Motor neuron (in vitro differentiated cells): Measurements from ENCODE around the gene PLEKHA6. TPM values are rescaled to one million over a fixed set of nuclear protein-coding genes. Genes with fewer than 3 reads are reported as not detected.
A peak's percentile ranks its signal among the peaks of the same experiment; 100 is the strongest.

Experiments used
- ATAC-seq, 8 experiments: fragments of 200-7000 bp; cut with Tn5 transposase; replicated peaks in 6 of 8; 2 replicates each; pipeline ENCODE4 v1.8.0; 2021; ENCODE audit warnings: mild to moderate bottlenecking in 8 of 8, moderate library complexity in 8 of 8
- H3K27ac ChIP-seq, 2 donors: fragments of 250-450 bp; sonication (Bioruptor Pico); 2 replicates each; pipeline ENCODE4 v1.9.0; 2021; ENCODE audit warnings: antibody characterized with exemption in 2 of 2, mild to moderate bottlenecking in 2 of 2, moderate library complexity in 1 of 2
- H3K4me1 ChIP-seq, 2 donors: fragments of 250-450 bp; sonication (Bioruptor Pico); replicated peaks in 1 of 2; 2 replicates each; pipeline ENCODE4 v1.6.1; 2021; ENCODE audit warnings: antibody characterized with exemption in 2 of 2, mild to moderate bottlenecking in 2 of 2, moderate library complexity in 1 of 2
- H3K4me3 ChIP-seq, 5 donors: fragments of 250-450 bp; sonication (Bioruptor Pico); 2 replicates each; pipeline ENCODE4 v1.9.0; 2021; ENCODE audit warnings: antibody characterized with exemption in 5 of 5, mild to moderate bottlenecking in 5 of 5, moderate library complexity in 4 of 5
- WGBS, 10 experiments: fragments of 450-650 bp; shearing (Covaris generic); methylation state at CpG; one replicate each; pipeline ENCODE4 v1.0.0; 2022; 5-methylcytosine and 5-hydroxymethylcytosine counted together
- in situ Hi-C, 9 experiments: fragments of 400-800 bp; cut with MboI; loops; one replicate each; pipeline ENCODE4 v1.15.0; 2021; ENCODE audit warnings: low sequenced_read_pairs in 9 of 9, low pct_unique_long_range_greater_than_20kb in 2 of 9; ENCODE audit not compliant: unreplicated experiment in 9 of 9
- total RNA-seq, 8 experiments: library from RNA; unstranded; fragments of 300-600 nt; gene quantifications; 2 replicates each; pipeline versions ENCODE4 v1.2.3 to v1.2.4, GENCODE V29; 2022

Gene PLEKHA6
- total RNA-seq, 8 experiments from 2014 or later, result 11.7 to 42.0 (median 24.0) TPM

- Histone ChIP-seq H3K4me3 (peak overlapping the region in 3 of 5 donors; percentile 24 to 34 (median 32)), H3K4me1 (peaks cover 4 to 7% of the 10 kb centered on the region in 2 donors), H3K27ac (no peak overlapping the region)
- no peak for ATAC-seq
- in situ Hi-C loops, result loop anchor here in 6 of 9 experiments (10.0 to 25.0 kb wide), 3 partner anchors 165 to 515 kb away; partner anchors contain the start of genes SNRPE (in 5 of the 6), REN (in 2 of the 6) and GOLT1A (in 1 of the 6)
- 13 to 100% (median 82%) methylated on average over 1 to 20 of the region's 28 CpGs; no CpG with 5 or more reads in 2 of the 10 experiments for WGBS, 10 experiments
These were observed 17.4 kb upstream of the PLEKHA6 start for GRCh38 chr1:204376919-204377799.

- Histone ChIP-seq H3K4me3 (no peak overlapping the region), H3K27ac (no peak overlapping the region), H3K4me1 (peaks cover 4 to 7% of the 10 kb centered on the region in 2 donors)
- WGBS, 10 experiments, result 56 to 100% (median 82%) methylated on average over 1 to 6 of the region's 6 CpGs; no CpG with 5 or more reads in 2 of the 10 experiments
- no peak for ATAC-seq
- in situ Hi-C loops, result loop anchor here in 6 of 9 experiments (10.0 to 25.0 kb wide), 3 partner anchors 164 to 514 kb away; partner anchors contain the start of genes SNRPE (in 5 of the 6), REN (in 2 of the 6) and GOLT1A (in 1 of the 6)
These were observed 16.7 kb upstream of the PLEKHA6 start for GRCh38 chr1:204376465-204376864.

DNA sequence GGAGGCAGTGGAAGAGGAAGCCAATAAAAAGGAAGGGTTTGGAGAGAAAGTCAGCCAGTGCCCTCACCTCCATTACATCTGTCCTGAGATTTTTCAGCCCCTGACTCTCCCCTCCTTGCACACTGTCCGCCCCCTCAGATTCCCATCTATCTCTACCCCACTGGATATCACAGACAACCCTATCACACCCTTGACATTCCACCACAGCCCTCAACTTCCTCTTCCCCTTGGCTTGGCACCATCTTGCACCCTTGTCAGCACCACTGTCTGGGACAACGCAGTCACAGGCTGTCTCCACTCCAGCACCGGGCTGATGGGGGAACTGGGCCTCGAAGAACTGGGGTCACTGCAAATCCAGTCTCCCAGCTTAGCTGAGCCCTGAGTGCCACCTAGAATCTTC, 14.2 kb upstream of the PLEKHA6 start:
- 57 to 100% (median 77%) methylated on average over 1 to 4 of the region's 4 CpGs; no CpG with 5 or more reads in 4 of the 10 experiments for WGBS, 10 experiments
- in situ Hi-C loops, result loop anchor here (10.0 to 25.0 kb wide), 4 partner anchors 112 to 512 kb away; partner anchors contain the start of genes REN (in 8 of the 9), ETNK2 (in 6 of the 9) and SNRPE (in 1 of the 9)
- ATAC-seq, result no peak

GRCh38 chr1:204370176-204370575, 10.4 kb upstream of the PLEKHA6 start:
- WGBS, 10 experiments, result 50 to 100% (median 82%) methylated on average over 1 to 10 of the region's 10 CpGs; no CpG with 5 or more reads in 2 of the 10 experiments
- Histone ChIP-seq H3K4me1 (no peaks in the 10 kb centered on the region), H3K4me3 (no peak overlapping the region), H3K27ac (no peak overlapping the region)
- in situ Hi-C loops, result loop anchor here (10.0 to 25.0 kb wide), 4 partner anchors 108 to 508 kb away; partner anchors contain the start of genes REN (in 8 of the 9), ETNK2 (in 6 of the 9) and SNRPE (in 1 of the 9)
- ATAC-seq, result no peak

More for the DNA sequence above, 14.2 kb upstream of the PLEKHA6 start:
- Histone ChIP-seq H3K4me1 (peaks cover 4 to 7% of the 10 kb centered on the region in 2 donors), H3K4me3 (no peak overlapping the region), H3K27ac (no peak overlapping the region)

DNA sequence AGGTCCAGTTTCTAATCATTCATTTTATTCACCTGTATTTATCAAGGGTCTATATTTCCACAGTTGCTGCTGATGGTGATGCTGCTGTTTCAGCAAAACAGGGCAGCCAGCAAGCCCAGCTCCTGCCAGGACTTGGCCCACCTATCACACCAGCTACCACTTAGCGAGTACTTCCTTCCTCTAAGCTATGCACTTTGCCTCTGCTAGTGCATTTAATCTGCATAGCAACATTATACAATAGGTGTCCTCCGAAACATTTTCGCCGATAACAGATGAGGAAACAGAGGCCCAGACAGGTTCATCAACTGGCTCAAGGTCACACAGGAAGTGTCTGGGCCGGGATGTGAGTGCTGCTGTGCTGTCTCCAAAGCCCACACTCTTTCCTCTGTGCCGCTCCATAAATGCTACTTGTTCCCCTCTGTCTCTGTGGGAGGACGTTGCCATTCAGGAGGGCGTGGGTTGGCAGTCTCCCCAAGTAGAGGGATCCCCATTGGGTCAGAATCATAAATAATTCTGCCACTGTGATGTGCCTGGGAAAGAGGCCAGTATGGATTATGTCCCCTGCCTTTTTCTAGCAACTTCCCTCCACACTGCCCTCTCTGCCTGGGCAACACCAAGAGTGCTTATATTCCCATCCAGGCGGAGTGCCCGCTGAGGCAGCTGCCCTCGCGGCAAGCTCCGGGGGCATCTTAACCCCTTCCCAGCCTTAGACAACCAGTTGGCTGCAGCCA, 9.4 kb upstream of the PLEKHA6 start:
- Histone ChIP-seq H3K4me1 (no peaks in the 10 kb centered on the region), H3K4me3 (no peak overlapping the region), H3K27ac (no peak overlapping the region)
- 59 to 93% (median 80%) methylated on average over 1 to 13 of the region's 13 CpGs; no CpG with 5 or more reads in 1 of the 10 experiments for WGBS, 10 experiments
- in situ Hi-C loops, result loop anchor here (10.0 to 25.0 kb wide), 4 partner anchors 107 to 507 kb away; partner anchors contain the start of genes ETNK2 (in 6 of the 9), REN (in 6 of the 9) and SNRPE (in 2 of the 9)
- ATAC-seq, result no peak

GRCh38 chr1:204367956-204368355, 8.2 kb upstream of the PLEKHA6 start:
- no peak for ATAC-seq
- in situ Hi-C loops, result loop anchor here (10.0 to 25.0 kb wide), 4 partner anchors 106 to 506 kb away; partner anchors contain the start of genes ETNK2 (in 6 of the 9), REN (in 6 of the 9) and SNRPE (in 2 of the 9)
- 53 to 92% (median 77%) methylated on average over 1 to 10 of the region's 10 CpGs; no CpG with 5 or more reads in 1 of the 10 experiments for WGBS, 10 experiments

DNA sequence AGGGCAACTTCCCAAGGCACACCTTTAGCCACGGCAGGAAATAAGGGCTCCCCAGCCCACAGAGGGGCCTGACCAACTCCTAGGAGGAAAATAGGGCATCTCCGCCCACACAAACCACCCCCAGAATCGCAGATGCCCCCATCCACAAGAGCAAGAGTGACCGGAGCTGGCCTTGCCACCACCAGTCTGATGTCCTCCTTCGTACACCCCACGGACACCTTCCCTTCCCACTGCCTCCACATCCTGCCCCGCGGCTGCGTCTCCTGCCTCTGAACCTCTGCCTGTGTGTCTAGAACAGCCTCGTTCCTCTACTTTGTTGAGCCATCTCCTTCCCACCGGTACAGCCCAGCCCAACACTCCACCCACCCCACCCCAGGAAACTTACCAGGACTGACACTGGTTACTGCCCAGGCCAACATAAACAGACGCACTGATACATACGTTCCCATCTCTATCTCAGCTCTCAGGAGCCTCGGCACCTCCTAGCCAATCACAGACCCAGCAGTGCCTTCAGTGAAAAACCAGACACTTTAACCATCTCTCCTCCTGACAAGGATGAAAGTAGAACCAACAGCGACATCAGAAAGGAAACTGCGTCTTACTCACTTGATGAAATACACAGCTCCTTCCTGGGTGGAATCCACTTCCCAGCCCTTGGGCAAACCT, 7.6 kb upstream of the PLEKHA6 start:
- no peak for ATAC-seq
- in situ Hi-C loops, result loop anchor here (10.0 to 25.0 kb wide), 4 partner anchors 105 to 505 kb away; partner anchors contain the start of genes ETNK2 (in 6 of the 9), REN (in 6 of the 9) and SNRPE (in 2 of the 9)
- peaks cover 7 to 8% of the 10 kb centered on the region in 2 donors for H3K4me1 ChIP-seq
- no peak overlapping the region for H3K4me3 ChIP-seq
- no peak overlapping the region for H3K27ac ChIP-seq
- 20 to 91% (median 76%) methylated on average over 1 to 16 of the region's 16 CpGs; no CpG with 5 or more reads in 2 of the 10 experiments for WGBS, 10 experiments

More at GRCh38 chr1:204367956-204368355, 8.2 kb upstream of the PLEKHA6 start:
- H3K4me1 ChIP-seq, result peaks cover 6 to 7% of the 10 kb centered on the region in 2 donors
- no peak overlapping the region for H3K4me3 ChIP-seq
- H3K27ac ChIP-seq, result no peak overlapping the region

DNA sequence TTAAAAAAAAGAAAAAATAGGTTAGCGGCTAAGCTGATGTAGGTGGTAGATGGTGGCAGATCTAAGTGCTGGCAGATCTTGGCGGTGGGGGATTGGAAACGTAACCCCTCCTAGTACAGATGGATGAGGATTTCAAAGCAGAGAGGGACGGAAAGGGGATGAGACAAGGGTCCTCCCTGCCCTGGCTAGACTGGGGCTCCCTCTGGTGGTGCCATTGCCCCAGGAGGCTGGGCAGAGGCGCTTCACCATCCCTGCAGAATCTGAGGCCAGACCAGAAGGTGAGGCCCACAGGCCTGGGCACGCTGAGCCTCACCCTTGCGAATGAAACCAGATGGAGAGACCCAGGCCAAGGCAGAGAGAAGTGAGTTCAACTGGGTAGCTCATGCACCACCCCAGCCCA, 7.0 kb upstream of the PLEKHA6 start:
- 58 to 88% (median 79%) methylated on average over 1 to 7 of the region's 7 CpGs; no CpG with 5 or more reads in 4 of the 10 experiments for WGBS, 10 experiments
- H3K27ac ChIP-seq, result no peak overlapping the region
- peaks cover 7 to 8% of the 10 kb centered on the region in 2 donors for H3K4me1 ChIP-seq
- in situ Hi-C loops, result loop anchor here (10.0 to 25.0 kb wide), 4 partner anchors 104 to 504 kb away; partner anchors contain the start of genes ETNK2 (in 6 of the 9), REN (in 6 of the 9) and SNRPE (in 2 of the 9)
- H3K4me3 ChIP-seq, result no peak overlapping the region
- peak in 1 of 8 experiments; percentile 46 for ATAC-seq

DNA sequence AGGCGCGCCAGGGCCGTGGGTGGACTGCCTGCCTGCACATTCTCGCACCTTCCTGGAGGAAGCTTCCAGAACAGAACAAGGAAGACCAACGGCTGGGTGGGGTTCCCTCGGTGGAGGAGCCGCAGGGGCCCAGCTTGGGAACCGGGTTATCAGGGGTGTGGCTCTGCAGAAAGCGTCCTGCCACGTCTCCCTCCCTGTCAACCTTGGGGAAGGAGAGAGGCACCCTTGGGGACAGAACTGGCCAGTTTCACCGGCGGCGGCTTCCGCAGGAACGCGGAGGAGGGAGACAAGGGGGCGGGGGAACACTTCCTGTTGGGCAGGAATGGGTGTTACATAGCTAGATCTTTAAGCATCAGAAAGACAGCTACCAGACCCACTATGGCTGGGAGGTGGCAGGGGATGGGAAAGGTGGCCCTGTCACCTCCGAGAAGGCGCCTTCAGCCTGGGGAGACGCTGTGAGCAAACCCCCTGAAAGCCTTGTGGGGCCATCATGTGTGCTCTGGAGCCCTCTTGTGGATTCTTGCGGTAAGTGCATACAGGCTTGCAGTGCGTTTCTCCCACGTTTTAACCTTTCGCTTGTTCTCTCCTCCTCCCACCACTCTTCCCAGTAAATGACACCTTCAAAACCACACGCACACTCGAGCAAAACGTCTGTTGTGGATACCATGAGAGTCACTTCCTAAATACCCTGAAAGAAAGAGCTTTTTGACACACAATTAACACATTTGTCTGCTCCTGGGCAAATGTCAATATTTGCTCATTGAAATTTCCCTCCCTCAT, 3.8 kb upstream of the PLEKHA6 start:
- WGBS, 10 experiments, result 0 to 20% (median 2%) methylated on average over 1 to 21 of the region's 27 CpGs; no CpG with 5 or more reads in 3 of the 10 experiments
- in situ Hi-C loops, result loop anchor here (10.0 to 25.0 kb wide), 4 partner anchors 101 to 501 kb away; partner anchors contain the start of genes ETNK2 (in 6 of the 9), REN (in 6 of the 9) and SNRPE (in 2 of the 9)
- Histone ChIP-seq H3K4me3 (peak overlapping the region in 4 of 5 donors; percentile 3 to 18 (median 12)), H3K4me1 (peaks cover 18% of the 10 kb centered on the region in 2 donors), H3K27ac (peak overlapping the region; percentile 0 to 19)
- ATAC-seq, result peak in 6 of 8 experiments; percentile 2 to 73 (median 34)

GRCh38 chr1:204362984-204363334, 3.2 kb upstream of the PLEKHA6 start:
- in situ Hi-C loops, result loop anchor here (10.0 to 25.0 kb wide), 4 partner anchors 101 to 501 kb away; partner anchors contain the start of genes ETNK2 (in 6 of the 9), REN (in 6 of the 9) and SNRPE (in 2 of the 9)

More at GRCh38 chr1:204362984-204363334, 3.2 kb upstream of the PLEKHA6 start:
- Histone ChIP-seq H3K27ac (peak overlapping the region in 1 of 2 donors; percentile 0), H3K4me3 (no peak overlapping the region), H3K4me1 (peaks cover 24% of the 10 kb centered on the region in 2 donors)
- no peak for ATAC-seq
- 53 to 100% (median 66%) methylated on average over 2 to 6 of the region's 11 CpGs; no CpG with 5 or more reads in 7 of the 10 experiments for WGBS, 10 experiments
